Endodermal cell (in vitro differentiated cells): ENCODE data around the gene LRRC25. TPM values are rescaled to one million over a fixed set of nuclear protein-coding genes. Genes with fewer than 3 reads are reported as not detected.

Experiments used
- DNase-seq: peaks from one replicate; pipeline ENCODE4 v3.0.0-alpha.2; 2017
- H3K27ac ChIP-seq: 2 replicates; pipeline ENCODE4 v1.5.1; 2013; ENCODE audit warnings: mild to moderate bottlenecking, low read depth, low read length, moderate library complexity
- H3K27me3 ChIP-seq: 2 replicates; pipeline ENCODE4 v1.6.1; 2013; ENCODE audit warnings: mild to moderate bottlenecking, low read length, moderate library complexity; ENCODE audit not compliant: insufficient read depth, control insufficient read depth, poor library complexity, severe bottlenecking
- H3K36me3 ChIP-seq: 2 replicates; pipeline ENCODE4 v1.7.0; 2013; ENCODE audit warnings: mild to moderate bottlenecking, low read length, moderate library complexity; ENCODE audit not compliant: control insufficient read depth, insufficient read depth
- H3K4me1 ChIP-seq: one replicate; pipeline ENCODE4 v1.7.0; 2013; ENCODE audit warnings: low read length; ENCODE audit not compliant: control insufficient read depth, insufficient read depth
- H3K4me3 ChIP-seq: 2 replicates; pipeline ENCODE4 v1.5.1; 2013; ENCODE audit warnings: mild to moderate bottlenecking, low read length, moderate library complexity
- H3K9ac ChIP-seq: 2 replicates; pipeline ENCODE4 v1.6.1; 2013; ENCODE audit warnings: mild to moderate bottlenecking, low read length, moderate library complexity; ENCODE audit not compliant: poor library complexity, severe bottlenecking; ENCODE audit errors: extremely low read depth
- H3K9me3 ChIP-seq: 2 replicates; pipeline ENCODE4 v1.6.1; 2013; ENCODE audit warnings: mild to moderate bottlenecking, low read length, moderate library complexity; ENCODE audit not compliant: control insufficient read depth
- H3K27ac Mint-ChIP-seq: 2 replicates; pipeline ENCODE4 v1.8.0; 2020; ENCODE audit warnings: mixed read lengths
- H3K27me3 Mint-ChIP-seq: 2 replicates; pipeline ENCODE4 v1.8.0; 2021; ENCODE audit warnings: mild to moderate bottlenecking, mixed read lengths; ENCODE audit not compliant: insufficient read depth
- H3K36me3 Mint-ChIP-seq: 2 replicates; pipeline ENCODE4 v1.8.0; 2020; ENCODE audit warnings: low read depth, mixed read lengths
- H3K4me1 Mint-ChIP-seq: 2 replicates; pipeline ENCODE4 v1.8.0; 2020; ENCODE audit warnings: mixed read lengths
- H3K4me3 Mint-ChIP-seq: 2 replicates; pipeline ENCODE4 v1.8.0; 2020; ENCODE audit warnings: mild to moderate bottlenecking, moderate library complexity, mixed read lengths
- H3K9me3 Mint-ChIP-seq: 2 replicates; pipeline ENCODE4 v1.8.0; 2020; ENCODE audit warnings: mild to moderate bottlenecking, mixed read lengths
- WGBS, 2 experiments: methylation state at CpG; one replicate each; pipeline versions ENCODE4 v1.1.5 to v1.1.7; 2013; ENCODE audit warnings: missing lambda C conversion rate in 2 of 2, mixed read lengths in 1 of 2; ENCODE audit not compliant: insufficient coverage in 1 of 2, insufficient read length in 1 of 2; 5-methylcytosine and 5-hydroxymethylcytosine counted together
- total RNA-seq, 2 donors: library from RNA; stranded (reverse); fragmentation: NEBNext Ultra II Directional in 1 of 2; extraction: Animal tissue kit (Norgen Biotek cat#: 25700) in 1 of 2; gene quantifications; 2 replicates in 1 of 2; 3 replicates in 1 of 2; pipeline ENCODE4 v1.2.1, GENCODE V29; 2021
- TF ChIP-seq, protein P1 (sequence below): fragments of 200-600 bp; sonication (generic); conservative IDR thresholded peaks from 2 replicates; pipeline ENCODE4 v1.5.0; 2021; ENCODE audit warnings: antibody characterized with exemption, mild to moderate bottlenecking

Gene LRRC25
- total RNA-seq, 2 donors from 2014 or later: not detected

DNA sequence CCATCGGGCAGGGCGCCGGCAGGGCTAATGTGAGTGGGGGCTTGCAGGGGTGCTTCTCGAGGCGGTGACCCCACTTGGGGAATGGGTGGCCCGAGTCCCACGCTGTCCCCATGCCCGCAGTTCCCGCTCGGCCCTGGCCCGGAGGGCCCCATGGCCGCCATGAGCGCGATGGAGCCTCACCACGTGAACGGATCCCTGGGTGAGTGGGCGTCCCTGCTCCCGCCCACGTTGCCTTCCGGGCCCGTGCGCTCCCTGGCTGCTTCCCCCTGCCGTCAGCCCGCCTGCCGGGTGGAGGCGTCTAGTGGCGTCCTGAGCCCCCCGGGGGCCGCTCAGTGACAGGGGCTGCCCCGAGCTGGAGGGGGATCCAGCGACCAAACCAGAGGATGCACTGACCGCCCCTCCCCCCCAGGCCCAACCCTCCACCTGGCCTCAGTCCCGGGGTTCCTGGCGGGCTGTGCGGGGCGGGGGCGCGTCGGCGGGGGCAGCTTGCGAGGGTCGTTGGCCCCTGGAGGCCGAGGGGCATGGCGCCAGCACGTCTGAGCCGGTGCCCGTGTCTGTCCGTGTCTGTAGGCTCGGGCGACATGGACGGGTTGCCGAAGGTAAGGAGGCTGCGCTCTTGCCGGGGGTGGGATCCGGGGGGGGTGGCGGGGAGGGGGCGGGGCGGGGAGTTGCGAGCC, 35.7 kb upstream of the LRRC25 start:
- H3K27ac ChIP-seq: no peak overlapping the region
- H3K4me3 ChIP-seq: peak overlapping the region; percentile 35
- peaks cover 7% of the 10 kb centered on the region for H3K4me1 ChIP-seq
- peaks cover 3% of the 10 kb centered on the region for H3K27me3 Mint-ChIP-seq
- peaks cover 2% of the 10 kb centered on the region for H3K4me1 Mint-ChIP-seq
- peak; percentile 81 for DNase-seq
- peaks cover 6% of the 10 kb centered on the region for H3K36me3 Mint-ChIP-seq
- no peak overlapping the region for H3K9ac ChIP-seq
- H3K27ac Mint-ChIP-seq: no peak overlapping the region
- no peaks in the 10 kb centered on the region for H3K27me3 ChIP-seq
- WGBS, 2 experiments: 25 to 48% methylated on average over 10 to 59 of the region's 59 CpGs
- H3K9me3 Mint-ChIP-seq: no peaks in the 10 kb centered on the region
- TF ChIP-seq, protein P1, sequence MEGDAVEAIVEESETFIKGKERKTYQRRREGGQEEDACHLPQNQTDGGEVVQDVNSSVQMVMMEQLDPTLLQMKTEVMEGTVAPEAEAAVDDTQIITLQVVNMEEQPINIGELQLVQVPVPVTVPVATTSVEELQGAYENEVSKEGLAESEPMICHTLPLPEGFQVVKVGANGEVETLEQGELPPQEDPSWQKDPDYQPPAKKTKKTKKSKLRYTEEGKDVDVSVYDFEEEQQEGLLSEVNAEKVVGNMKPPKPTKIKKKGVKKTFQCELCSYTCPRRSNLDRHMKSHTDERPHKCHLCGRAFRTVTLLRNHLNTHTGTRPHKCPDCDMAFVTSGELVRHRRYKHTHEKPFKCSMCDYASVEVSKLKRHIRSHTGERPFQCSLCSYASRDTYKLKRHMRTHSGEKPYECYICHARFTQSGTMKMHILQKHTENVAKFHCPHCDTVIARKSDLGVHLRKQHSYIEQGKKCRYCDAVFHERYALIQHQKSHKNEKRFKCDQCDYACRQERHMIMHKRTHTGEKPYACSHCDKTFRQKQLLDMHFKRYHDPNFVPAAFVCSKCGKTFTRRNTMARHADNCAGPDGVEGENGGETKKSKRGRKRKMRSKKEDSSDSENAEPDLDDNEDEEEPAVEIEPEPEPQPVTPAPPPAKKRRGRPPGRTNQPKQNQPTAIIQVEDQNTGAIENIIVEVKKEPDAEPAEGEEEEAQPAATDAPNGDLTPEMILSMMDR: no peak
- H3K4me3 Mint-ChIP-seq: peak overlapping the region; percentile 58
- H3K9me3 ChIP-seq: no peaks in the 10 kb centered on the region
- peaks cover 3% of the 10 kb centered on the region for H3K36me3 ChIP-seq

DNA sequence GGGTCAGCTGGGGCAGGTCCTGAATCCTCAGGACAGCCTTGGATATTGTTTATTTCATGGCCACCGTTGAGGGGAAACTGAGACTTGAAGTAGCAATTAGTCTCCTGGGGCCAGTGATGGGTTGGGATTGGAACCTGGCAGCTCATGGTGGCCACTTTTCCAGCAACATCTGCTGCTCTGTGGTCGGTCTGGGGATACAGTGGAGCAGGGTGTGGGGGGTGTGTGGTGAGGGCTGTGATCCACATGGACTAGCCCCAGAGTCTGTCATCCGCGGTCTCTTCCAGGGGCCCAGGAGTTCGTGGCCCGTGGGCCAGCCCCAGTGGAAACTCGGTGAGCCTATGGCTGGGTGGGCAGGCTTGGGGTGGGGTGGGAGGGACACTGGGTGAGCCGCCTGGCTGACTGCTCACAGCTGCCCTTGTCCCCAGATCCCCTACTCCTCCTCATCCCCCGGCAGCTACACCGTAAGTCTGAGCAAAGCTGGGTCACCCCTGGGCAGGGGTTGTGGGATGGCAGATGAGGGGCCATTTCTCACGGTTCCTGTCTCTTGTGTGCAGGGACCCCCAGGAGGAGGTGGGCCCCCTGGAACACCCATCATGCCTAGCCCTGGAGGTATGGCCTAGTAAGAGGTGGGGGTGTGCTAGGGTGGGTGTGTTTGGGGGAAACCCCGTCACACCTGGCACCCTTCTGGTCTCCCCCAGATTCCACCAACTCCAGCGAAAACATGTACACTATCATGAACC, 35.0 kb upstream of the LRRC25 start:
- Mint-ChIP-seq H3K4me1 (peaks cover 2% of the 10 kb centered on the region), H3K9me3 (no peaks in the 10 kb centered on the region), H3K36me3 (peaks cover 6% of the 10 kb centered on the region), H3K4me3 (peak overlapping the region; percentile 58), H3K27ac (peak overlapping the region; percentile 72), H3K27me3 (peaks cover 3% of the 10 kb centered on the region)
- no peak overlapping the region for H3K9ac ChIP-seq
- H3K27ac ChIP-seq: no peak overlapping the region
- peaks cover 3% of the 10 kb centered on the region for H3K36me3 ChIP-seq
- no peaks in the 10 kb centered on the region for H3K27me3 ChIP-seq
- TF ChIP-seq, protein P1: no peak
- H3K4me3 ChIP-seq: peak overlapping the region; percentile 35
- peaks cover 7% of the 10 kb centered on the region for H3K4me1 ChIP-seq
- DNase-seq: peak; percentile 55
- no peaks in the 10 kb centered on the region for H3K9me3 ChIP-seq
- 78 to 87% methylated on average over 3 to 13 of the region's 13 CpGs for WGBS, 2 experiments

DNA sequence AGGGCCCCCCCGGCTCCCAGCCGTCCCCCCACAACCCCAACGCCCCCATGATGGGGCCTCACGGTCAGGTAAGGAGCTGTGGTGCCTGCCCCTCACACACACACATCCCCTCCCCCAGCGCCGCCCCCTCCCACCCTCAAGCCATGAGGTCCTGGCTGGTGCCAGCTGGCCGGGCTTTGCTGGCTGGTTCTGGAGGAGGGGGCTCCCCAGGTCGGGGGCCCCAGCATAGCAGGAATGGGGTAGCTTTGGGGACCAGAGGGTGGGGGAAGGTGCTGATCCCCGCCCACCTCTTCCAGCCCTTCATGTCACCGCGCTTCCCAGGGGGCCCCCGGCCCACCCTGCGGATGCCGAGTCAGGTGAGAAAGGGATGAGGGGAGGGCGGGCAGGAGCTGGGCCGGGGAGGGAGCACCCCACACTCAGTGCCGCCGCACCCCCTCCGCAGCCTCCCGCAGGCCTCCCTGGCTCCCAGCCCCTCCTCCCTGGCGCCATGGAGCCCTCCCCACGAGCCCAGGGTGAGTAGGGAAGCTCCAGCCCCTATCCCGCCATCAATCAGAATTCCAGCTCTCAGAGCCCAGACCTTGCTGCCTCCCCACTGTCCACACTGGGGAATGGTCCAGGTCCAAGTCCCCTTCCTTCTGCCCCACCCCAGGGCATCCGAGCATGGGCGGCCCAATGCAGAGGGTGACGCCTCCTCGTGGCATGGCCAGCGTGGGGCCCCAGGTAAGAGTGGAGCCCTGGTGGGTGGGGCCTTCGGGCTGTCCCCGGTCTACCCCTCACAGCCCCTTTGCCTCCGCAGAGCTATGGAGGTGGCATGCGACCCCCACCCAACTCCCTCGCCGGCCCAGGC, 34.2 kb upstream of the LRRC25 start:
- H3K4me3 ChIP-seq: no peak overlapping the region
- no peak overlapping the region for H3K9ac ChIP-seq
- H3K36me3 ChIP-seq: peaks cover 3% of the 10 kb centered on the region
- TF ChIP-seq, protein P1: no peak
- Mint-ChIP-seq H3K27ac (peak overlapping the region; percentile 72), H3K36me3 (peaks cover 6% of the 10 kb centered on the region), H3K4me1 (peaks cover 2% of the 10 kb centered on the region), H3K9me3 (no peaks in the 10 kb centered on the region), H3K27me3 (peaks cover 3% of the 10 kb centered on the region), H3K4me3 (peak overlapping the region; percentile 58)
- no peak for DNase-seq
- WGBS, 2 experiments: 89 to 90% methylated on average over 9 to 28 of the region's 34 CpGs
- H3K27ac ChIP-seq: no peak overlapping the region
- peaks cover 7% of the 10 kb centered on the region for H3K4me1 ChIP-seq
- H3K9me3 ChIP-seq: no peaks in the 10 kb centered on the region
- H3K27me3 ChIP-seq: no peaks in the 10 kb centered on the region
